DND-41 (cell line): ENCODE measurements around the gene PRPF38B.

Experiments used
- EZH2 ChIP-seq: IDR thresholded peaks from 3 replicates; pipeline ENCODE4 v1.6.1; 2012; ENCODE audit warnings: borderline replicate concordance, low read depth, mild to moderate bottlenecking, moderate library complexity, low read length, inconsistent platforms; ENCODE audit not compliant: severe bottlenecking
- TF ChIP-seq, protein P1 (sequence below): IDR thresholded peaks from 2 replicates; pipeline ENCODE4 v1.5.1; 2012; ENCODE audit warnings: borderline replicate concordance, low read length, moderate library complexity, mild to moderate bottlenecking; ENCODE audit not compliant: poor library complexity, severe bottlenecking; ENCODE audit errors: extremely low read depth

GRCh38 chr1:108665771-108666170 lies 26.3 kb upstream of the PRPF38B start:
- TF ChIP-seq, protein P1, sequence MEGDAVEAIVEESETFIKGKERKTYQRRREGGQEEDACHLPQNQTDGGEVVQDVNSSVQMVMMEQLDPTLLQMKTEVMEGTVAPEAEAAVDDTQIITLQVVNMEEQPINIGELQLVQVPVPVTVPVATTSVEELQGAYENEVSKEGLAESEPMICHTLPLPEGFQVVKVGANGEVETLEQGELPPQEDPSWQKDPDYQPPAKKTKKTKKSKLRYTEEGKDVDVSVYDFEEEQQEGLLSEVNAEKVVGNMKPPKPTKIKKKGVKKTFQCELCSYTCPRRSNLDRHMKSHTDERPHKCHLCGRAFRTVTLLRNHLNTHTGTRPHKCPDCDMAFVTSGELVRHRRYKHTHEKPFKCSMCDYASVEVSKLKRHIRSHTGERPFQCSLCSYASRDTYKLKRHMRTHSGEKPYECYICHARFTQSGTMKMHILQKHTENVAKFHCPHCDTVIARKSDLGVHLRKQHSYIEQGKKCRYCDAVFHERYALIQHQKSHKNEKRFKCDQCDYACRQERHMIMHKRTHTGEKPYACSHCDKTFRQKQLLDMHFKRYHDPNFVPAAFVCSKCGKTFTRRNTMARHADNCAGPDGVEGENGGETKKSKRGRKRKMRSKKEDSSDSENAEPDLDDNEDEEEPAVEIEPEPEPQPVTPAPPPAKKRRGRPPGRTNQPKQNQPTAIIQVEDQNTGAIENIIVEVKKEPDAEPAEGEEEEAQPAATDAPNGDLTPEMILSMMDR: no peak
- no peak for TF ChIP-seq EZH2
